Measurements from ENCODE around the gene MEPCE.
A peak's percentile ranks its signal among the peaks of the same experiment; 100 is the strongest.
"Not testable (repeated sequence)": the region's sequence is repeated elsewhere in the genome, so short reads cannot be mapped to it uniquely, and the experiment has no call there.

The MEPCE gene, protein sequence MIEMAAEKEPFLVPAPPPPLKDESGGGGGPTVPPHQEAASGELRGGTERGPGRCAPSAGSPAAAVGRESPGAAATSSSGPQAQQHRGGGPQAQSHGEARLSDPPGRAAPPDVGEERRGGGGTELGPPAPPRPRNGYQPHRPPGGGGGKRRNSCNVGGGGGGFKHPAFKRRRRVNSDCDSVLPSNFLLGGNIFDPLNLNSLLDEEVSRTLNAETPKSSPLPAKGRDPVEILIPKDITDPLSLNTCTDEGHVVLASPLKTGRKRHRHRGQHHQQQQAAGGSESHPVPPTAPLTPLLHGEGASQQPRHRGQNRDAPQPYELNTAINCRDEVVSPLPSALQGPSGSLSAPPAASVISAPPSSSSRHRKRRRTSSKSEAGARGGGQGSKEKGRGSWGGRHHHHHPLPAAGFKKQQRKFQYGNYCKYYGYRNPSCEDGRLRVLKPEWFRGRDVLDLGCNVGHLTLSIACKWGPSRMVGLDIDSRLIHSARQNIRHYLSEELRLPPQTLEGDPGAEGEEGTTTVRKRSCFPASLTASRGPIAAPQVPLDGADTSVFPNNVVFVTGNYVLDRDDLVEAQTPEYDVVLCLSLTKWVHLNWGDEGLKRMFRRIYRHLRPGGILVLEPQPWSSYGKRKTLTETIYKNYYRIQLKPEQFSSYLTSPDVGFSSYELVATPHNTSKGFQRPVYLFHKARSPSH

DNA sequence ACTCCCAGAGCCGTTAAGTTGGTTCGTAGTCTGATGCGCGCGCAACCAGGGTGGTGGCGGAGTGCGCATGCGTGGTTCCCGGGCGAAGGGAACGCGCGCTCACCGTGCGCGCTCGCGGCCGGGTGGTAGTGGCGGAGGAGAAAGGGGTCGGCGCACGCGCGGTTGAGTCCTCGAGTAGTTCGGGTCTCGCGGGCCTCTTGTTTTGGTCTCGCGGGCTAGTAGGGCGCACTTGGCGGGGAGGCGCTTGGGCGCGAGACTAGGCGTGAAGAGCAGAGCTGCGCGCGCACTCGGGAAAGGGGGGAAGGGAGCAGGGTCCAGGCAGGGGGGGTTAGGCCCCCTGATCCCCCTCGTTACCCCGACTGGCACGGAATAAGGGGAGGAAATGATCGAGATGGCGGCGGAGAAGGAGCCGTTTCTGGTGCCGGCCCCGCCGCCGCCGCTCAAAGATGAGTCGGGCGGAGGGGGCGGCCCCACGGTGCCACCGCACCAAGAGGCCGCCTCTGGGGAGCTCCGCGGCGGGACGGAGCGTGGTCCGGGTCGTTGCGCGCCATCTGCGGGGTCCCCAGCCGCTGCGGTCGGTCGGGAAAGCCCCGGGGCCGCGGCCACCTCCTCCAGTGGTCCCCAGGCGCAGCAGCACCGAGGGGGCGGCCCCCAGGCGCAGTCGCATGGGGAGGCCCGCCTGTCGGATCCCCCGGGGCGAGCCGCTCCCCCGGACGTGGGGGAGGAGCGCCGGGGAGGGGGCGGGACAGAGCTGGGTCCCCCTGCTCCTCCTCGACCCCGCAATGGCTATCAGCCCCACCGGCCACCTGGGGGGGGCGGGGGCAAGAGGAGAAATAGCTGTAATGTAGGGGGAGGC lies at the start of gene MEPCE:
MEPCE (plus strand) TSS at position 195 of the 856 bp plus-strand sequence; CDS start at position 383, 188 bp downstream.
- DNase-seq (ENCODE audit: low read depth), result peak; percentile 95

DNA sequence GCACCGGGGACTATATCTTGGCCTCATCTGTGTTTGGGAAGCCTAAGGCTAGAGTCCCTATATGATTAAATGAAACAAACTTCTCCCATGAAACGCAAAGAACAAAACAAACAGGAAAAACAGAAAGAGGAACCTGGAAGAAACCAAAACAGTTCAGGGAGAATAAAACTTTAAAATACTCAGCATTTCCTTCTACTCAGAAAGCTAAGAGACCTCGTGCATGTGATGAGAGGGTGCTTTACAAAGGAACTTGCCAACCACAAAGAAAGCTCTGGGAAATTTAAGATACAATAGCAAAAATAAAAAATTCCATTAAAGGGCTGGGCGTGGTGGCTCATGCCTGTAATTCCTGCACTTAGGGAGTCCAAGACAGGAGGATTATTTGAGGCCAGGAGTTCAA lies 49.4 kb upstream of the MEPCE start:
- no peak for DNase-seq (ENCODE audit: low read depth)

DNA sequence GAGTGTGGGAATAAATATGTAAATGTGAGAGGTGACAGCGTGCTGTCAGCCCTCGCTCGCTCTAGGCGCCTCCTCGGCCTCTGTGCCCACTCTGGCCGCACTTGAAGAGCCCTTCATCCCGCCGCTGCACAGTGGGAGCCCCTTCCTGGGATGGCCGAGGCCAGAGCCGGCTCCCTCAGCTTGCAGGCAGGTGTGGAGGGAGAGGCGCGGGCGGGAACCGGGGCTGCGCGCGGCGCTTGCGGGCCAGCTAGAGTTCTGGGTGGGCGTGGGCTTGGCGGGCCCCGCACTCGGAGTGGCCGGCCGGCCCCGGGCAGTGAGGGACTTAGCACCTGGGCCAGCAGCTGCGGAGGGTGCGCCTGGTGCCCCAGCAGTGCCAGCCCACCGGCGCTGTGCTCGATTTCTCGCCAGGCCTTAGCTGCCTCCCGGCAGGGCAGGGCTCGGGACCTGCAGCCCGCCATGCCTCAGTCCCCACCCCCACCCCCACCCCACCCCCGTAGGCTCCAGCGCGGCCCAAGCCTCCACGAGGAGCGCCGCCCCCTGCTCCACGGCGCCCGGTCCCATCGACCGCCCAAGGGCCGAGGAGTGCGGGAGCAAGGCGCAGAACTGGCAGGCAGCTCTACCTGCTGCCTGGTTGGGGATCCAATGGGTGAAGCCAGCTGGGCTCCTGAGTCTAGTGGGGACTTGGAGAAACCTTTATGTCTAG lies 47.9 kb upstream of the MEPCE start:
- not testable (repeated sequence) for DNase-seq (ENCODE audit: low read depth)

DNA sequence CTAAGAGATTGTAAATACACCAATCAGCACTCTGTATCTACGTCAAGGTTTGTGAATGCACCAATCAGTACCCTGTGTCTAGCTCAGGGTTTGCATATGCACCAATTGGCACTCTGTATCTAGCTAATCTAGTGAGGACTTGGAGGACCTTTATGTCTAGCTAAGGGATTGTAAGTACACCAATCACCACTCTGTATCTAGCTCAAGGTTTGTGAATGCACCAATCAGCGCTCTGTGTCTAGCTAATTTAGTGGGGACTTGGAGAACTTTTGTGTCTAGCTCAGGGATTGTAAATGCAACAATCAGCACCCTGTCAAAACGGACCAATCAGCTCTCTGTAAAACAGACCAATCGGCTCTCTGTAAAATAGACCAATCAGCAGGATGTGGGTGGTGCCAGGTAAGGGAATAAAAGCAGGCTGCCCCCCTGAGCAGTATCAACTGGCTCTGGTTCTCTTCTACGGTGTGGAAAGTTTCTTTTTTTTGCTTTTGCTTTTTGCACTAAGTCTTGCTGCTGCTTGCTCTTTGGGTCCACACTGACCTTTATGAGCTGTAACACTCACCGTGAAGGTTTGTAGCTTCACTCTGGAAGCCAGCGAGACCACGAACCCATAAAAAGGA lies 47.3 kb upstream of the MEPCE start:
- DNase-seq (ENCODE audit: low read depth), result not testable (repeated sequence)

DNA sequence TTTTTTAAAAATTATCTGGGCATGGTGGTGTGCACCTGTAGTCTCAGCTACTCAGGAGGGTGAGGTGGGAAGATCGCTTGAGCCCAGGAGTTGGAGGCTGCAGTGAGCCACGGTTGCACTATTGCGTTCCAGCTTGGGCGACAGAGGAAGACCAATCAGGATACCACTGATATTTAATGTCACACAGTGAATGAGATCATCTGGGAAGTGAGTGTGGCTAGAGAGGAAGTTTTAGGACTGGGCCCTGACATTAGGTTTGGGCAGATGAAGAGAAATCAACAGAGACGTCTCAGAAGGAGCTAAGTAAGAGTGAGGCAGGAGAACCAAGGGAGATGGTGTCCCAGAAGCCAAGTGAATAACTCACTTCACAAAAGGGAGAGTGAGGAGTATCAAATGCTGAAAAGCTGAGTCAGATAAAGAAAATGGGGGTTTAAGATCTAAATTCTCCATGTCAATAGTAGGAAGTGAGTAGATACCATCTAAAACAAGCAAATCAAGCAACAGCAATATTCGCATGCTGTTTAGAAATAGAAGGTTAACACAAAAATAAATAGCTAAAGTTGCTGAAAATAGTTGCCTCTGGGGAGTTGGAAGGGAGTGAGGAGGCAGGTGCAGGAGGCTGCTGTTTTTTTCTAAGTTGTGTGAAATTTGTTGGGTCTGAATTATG lies 44.9 kb upstream of the MEPCE start:
- DNase-seq (ENCODE audit: low read depth), result no peak

DNA sequence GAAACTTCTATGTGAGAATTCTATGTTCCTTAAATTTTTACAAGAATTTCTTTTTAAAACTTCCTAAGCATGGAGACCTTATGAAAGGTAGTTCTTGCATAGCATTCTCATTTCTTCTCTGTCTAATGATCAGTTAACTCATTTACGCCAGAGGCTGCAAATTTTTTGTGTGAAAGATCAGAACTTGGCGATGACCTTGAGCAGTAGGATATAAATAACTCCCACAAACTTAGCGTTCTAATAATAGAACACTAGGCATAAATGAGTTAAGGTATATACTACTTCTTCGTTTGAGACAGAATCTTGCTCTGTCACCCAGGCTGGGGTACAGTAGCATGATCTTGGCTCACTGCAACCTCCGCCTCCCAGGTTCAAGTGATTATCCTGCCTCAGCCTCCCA lies 42.7 kb upstream of the MEPCE start:
- DNase-seq (ENCODE audit: low read depth), result no peak

DNA sequence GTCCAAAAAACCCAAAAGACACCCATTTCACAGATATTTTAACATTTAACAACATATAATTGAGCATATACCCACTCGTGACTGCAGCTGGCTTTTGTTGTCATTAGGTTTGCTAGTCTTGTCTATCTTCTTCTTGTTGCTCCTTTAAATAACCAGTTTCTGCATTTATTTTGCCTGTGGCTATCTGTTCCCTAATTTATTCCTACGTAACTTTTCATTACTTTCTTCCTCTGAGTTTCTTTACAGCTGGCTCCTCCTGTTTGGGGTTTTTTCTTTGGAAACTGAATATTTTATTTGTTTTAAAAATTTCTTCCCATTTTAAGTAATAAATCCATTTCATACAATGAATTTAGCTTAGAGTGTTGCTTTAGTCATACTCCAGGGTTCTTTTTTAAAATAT lies 41.9 kb upstream of the MEPCE start:
- DNase-seq (ENCODE audit: low read depth), result no peak

DNA sequence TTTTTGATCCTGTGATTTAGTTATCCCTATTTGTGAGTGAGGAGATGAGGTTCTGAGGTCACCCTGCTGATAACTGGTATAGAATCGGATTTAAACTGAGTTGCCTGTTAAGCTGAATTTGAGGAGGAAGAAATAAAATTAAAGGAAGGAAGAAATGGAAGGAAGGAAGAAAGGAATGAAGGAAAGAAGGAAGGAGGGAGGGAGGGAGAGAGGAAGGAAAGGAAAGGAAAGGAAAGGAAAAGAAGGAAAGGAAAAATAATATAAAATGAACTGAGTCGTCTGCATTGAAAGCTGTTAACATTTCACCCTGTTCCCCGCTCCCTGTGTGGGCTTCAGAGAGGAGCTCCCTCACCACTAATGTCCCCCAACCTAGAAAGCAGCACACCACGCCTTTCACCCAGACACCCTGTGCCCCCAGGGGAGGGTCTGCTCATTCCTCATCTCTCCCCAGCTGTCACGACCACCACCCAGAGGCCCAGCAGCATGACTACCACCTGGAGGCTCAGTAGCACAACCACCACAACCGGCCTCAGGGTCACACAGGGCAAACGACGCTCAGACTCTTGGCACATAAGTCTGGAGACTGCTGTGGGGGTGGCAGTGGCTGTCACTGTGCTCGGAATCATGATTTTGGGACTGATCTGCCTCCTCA lies 40.1 kb upstream of the MEPCE start:
- DNase-seq (ENCODE audit: low read depth), result no peak

DNA sequence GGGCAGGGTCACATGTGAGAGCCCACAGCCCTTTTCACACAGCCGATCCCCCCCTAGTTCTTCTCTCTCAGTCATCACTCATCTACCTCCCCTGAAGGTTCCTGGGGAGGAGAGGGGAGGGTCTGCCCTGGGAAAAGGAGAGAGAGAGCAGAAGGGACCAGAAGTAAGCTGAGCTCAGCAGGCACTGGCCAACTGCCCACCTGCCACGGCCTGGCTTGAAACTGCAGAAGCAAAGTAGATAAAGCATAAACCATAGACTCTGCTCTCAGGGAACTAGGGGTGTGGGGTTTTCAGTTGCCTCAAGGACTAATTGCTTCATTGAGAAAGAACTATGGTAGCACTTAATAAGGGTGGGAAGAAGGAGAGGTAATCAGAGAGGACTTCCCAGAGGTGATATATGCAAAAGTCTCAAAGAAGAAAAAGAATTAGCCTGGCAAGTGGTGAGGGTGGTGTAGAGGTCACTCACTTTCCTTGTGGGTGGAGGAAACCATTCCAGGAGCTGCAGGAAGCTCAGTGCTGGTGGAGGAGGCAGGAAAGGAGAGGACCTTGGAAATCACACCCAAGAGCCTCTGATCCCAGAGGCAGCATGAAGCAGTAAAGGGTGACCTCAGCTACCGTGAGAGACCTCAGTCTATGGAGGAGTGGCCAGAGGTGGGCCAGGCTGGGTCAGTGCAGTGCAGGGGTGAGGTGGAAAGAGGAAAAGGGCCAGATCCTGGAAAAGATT lies 39.2 kb upstream of the MEPCE start:
- no peak for DNase-seq (ENCODE audit: low read depth)

DNA sequence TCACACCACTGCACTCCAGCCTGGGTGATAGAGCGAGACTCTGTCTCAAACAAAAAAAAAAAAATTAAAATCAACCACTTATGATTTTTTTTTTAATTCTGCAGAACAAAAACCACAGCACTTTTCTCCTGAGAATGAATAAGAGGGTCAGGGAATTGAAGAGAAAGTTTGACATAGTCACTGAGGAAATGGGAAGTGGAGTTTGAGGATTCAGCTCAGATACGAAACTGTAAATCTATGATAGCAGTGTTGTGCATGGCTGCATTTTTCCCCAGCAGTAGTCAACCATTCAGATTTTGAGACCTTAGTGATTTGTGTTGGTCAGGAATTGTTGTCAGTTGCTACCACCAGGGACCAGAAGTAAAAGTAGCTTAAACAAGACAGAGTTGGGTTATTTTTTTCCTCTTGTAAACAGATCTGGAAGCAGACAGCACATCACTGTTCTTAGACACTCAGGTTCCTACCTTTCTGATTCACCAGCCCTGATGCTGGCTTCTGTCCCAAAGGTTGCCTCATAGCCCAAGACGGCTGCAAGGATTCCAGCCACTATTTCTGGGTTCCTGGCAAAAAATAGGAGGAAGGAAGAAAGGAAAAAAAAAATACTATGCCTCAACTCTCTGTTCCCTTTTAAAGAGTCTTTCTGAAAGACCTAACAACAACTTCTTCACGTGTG lies 36.3 kb upstream of the MEPCE start:
- no peak for DNase-seq (ENCODE audit: low read depth)

DNA sequence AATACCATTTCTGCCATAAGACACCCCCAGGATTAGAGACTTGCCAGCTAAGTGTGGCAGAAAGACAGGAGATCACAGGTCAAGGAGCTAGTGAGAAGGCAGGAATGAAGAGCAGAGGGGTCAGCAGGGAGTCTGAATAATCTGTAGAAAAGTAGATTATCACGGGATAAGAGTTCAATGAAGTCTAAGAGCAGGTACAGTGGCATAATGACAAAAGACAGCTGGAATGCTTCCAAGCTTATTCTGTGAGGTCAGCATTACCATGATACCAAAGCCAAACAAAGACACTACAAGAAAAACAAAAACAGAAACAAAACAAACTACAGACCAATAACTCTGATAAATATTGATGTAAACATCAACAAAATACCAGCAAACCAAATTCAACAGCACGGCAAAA lies 35.6 kb upstream of the MEPCE start:
- DNase-seq (ENCODE audit: low read depth), result no peak

DNA sequence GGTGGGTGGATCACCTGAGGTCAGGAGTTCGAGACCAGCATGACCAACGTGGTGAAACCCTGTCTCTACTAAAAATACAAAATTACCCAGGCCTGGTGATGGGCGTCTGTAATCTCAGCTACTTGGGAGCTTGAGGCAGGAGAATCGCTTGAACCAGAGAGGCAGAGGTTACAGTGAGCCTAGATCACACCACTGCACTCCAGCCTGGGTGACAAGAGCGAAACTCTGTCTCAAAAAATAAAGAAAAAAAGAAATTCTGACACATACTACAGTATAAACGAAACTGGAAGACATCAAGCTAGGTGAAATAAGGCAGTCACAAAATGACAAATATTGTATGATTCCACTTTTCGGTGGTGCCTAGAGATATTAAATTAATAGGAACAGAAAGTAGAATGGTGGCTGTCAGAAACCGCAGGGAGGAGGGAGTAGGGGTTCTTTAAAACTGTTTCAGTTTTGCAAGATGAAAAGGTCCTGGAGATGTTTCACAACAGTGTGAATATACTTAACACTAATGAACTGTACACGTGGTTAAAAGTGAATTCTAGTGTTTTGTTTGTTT lies 33.1 kb upstream of the MEPCE start:
- DNase-seq (ENCODE audit: low read depth), result no peak

DNA sequence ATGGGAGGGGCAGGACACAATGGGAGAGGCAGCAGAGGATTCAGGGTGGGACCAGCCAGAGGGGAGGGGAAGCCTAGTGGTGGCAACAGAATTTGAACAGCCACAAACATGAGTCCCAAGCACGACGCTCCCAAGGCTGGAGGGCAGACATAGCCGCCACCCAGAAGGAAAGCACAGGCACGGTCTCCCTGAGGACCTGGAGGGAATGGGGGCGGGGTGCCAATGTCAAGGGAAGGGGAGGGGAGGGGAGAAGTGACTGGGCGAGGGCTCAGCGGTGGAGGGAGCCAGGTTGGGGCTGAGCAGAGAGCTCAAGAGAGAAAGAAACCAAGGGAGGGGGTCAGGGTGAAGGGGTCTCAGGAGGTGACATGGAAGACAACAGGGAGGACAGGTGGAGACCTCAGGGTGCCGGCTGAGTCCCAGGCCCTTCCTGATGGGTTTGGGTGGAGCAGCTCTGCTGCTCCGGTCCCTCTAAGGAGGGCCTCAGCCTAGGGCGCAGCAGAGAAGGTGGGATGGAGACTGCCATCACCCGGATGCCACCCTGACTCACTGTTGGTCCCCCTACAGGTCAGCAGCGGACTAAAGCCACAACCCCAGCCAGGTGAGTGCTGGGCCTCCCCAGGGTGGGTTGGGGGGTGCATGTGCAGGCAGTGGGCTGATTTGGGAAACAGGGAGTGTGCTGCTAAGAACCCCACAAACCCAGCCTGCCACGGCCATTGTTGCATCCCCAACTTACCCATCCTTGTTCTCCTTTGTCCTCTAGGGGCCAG lies 32.1 kb upstream of the MEPCE start:
- DNase-seq (ENCODE audit: low read depth), result no peak

DNA sequence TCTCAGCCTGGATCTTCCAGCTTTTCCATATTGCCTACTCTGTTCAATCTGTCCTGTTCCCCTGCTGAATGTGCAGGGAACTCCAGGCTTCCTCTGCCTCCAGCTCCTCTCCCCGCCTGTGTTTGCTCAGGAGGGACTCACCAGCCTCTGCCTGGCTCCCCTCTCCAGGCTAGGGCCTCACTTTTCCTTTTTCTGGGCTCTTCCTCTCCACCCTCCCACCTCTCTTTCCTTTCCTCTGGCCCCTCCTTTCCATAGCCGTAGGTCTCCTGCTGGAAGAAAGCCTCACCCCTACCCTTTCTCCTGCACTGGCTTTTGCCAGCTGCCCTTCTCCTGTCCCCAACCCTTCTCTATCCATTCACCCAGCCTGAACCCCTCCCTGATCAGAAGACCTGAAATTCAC lies 31.4 kb upstream of the MEPCE start:
- DNase-seq (ENCODE audit: low read depth), result no peak

DNA sequence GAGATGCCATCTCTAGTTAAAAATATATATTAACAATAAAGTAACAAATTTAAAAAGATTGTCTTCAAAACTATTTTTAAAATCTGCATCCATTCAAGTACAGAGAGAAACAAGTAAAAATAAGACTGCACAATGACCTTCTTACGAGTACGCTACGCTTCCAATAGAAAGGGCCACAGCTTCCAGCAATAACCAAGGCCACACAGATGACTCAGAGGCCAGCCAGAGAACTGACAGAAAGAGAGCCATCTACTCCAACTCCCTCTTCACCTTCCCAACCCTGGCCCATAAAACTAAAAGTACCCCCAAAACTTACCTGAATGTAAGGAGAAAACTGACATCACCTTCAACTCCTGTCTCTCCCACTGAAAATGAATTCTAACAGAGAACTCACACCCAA lies 29.6 kb upstream of the MEPCE start:
- no peak for DNase-seq (ENCODE audit: low read depth)

DNA sequence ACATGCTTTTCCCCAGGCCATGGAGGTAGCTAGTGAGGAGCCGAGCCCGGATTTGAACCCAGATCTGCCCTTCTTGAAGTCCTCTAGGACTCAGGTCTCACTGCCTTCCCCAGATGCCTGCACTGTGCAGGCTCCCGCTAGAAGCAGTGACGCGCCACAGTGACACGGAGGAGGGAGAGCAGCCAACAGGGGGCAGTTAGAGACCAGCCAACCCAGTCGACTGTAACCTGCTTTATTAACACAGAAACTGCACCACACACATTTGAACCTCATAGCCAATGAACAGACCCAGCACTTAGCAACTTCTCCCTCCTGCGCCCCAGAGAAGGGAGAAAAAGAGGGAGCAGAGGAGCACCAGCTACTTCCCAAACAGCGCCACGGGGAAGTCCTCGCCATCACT lies 29.0 kb upstream of the MEPCE start:
- no peak for DNase-seq (ENCODE audit: low read depth)

DNA sequence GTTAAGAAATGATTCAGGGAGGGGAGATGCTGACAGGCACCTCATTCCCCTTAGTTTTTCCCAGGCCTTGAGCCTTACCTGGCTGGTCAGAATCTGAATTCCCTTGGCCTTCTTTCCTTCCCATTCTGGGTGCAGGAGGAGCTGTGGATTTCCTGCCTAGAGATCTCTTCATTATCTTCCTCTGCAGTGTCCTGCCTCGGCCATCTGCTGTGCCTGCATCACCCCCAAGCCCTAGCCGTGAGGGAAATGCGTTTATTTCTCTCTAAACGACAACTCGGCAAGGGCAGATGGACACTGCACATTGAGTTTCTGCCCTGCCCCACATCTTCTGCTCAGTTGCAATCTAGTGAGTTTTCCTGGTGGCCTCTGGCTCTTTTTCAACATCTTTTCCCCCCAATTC lies 27.8 kb upstream of the MEPCE start:
- no peak for DNase-seq (ENCODE audit: low read depth)

DNA sequence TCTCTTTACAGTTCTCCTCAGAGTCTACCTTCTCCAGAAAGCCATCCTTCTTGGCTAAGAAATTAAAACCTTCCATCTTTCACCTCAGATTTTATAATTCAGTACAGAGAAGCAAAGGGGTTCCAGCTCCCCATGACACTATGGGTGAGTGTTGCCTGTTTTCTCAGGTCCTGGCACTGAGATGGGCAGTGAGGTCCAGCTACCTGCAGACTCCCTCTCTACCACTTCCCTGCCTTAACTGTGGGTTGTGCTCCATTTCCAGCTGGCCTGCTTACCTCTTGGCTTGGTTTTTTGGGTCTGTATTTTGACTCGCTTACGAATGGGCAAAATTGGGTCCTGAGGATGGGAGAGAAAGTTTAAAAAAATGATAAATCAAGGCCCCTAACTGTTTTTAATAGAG lies 27.4 kb upstream of the MEPCE start:
- no peak for DNase-seq (ENCODE audit: low read depth)

Measured in fibroblast of the conjunctiva (primary cell).